GM18519 (cell line): Measurements from ENCODE around the gene FOXD2.
A peak's percentile ranks its signal among the peaks of the same experiment; 100 is the strongest.

ENCODE experiments used
- ATAC-seq: cut with Tn5 transposase; IDR thresholded peaks from one replicate; pipeline ENCODE4 v1.9.1; 2021; ENCODE audit warnings: mild to moderate bottlenecking, moderate library complexity; ENCODE audit not compliant: unreplicated experiment, low FRiP score

The FOXD2 gene

DNA sequence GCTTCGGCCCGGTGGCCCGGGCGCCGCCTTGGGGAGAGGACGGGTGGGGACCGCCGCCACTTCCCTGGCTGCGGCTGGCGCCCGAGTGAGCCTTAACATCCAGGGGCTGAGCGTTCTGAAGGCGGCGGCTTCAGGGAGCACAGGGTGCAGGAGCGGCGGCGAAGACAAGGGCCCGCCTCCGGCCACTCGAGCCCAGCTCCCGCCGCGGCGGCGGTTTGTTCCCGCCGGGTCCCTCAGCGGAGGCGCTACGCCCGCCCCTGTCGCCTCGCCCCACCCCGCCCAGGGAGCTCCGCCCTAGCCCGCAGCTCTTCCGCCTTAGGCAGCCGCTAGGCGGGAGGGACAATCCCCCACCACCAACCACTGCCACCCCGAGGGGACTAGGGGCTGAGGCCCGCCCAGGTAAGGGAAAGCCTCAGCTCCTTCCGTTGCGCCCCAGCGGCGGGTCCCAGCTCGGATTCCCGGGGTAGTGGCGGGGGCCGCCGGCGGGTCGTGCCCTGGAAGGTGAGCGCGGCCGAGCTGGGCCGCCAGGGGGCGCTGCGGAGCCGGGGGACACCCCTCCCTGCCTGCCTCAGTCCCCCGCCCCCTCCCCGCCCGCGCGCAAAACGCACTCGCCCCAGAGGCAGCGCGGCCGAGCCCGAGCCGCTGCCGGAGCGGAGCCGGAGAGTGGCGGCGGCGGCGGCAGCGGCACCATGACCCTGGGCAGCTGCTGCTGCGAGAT is at the start of gene FOXD2:
Gene FOXD2 (plus strand): TSS at position 598 of the 718 bp plus-strand sequence. CDS start 92 bp downstream, at position 690.
- peak; percentile 71 for ATAC-seq

DNA sequence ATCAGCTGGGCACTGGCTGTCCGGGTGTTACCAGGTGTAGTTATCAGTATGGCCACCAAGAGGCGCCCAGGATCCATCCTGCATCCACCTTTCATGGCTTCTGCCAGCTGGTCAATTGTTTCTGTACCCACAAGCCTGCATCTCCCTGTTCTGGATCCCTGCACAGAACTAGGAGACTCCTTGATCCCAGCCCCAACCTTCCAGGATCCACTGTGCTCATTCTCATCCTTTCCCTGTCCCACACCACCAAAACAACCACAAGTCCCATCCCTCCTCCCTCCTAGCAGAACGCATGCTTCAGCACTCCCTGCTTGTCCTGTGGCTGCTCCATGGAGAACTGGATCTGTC is 49.0 kb upstream of the FOXD2 start:
- ATAC-seq = peak; percentile 45

DNA sequence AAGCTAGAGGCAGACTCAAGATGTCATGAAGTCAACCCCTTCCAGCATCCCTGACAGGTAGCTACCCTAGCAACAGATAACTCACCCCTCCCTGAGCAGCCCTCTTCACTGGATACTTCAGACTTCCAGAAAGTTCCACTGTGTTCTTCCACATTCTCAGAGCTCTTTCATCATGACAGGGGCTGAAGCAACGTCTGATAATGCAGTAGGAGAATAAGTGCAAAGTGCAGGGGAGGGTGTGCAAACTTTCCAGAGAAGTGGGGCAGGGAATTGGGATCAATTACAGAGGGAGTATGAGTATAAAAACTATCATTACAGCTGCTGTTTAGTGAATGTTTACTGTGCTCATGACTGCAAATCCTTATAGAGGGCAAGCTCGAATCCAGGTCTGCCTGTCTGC is 48.1 kb upstream of the FOXD2 start:
- no peak for ATAC-seq

DNA sequence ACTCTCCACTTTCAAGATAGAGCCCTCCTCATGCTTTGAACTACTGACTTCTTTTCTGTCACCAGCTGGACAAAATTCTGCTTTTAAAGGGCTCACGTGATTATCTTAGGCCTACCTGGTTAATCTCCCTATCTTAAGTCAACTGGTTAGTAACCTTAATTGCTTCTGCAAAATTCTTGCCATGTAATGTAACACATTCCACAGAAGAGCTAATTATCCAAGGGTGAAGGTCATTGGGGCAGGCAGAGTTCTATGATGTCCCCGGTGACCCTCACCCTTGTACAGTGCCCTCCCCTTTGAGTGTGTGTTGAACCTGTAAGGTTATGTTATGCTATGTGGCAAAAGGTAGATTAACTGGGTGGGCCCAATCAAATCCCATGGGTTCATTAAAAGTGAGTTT is 47.0 kb upstream of the FOXD2 start:
- ATAC-seq = no peak

DNA sequence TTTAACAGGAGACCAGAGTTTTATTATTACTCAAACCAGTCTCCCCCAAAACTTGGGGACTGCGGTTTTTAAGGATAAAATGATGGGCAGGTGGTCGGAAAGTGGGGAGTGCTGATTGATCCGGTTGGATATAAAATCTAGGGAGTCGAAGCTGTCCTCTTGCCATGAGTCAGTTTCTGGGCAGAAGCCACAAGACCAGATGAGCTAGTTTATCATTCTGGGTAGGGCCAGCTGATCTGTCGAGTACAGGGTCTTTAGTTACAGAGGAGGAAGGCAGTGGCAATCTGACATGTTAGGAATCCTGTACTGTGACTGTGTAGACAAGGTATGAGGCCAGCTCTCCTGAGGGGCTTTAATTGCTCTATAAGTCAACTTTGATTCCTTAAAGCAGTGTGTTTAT is 44.7 kb upstream of the FOXD2 start:
- ATAC-seq = no peak

DNA sequence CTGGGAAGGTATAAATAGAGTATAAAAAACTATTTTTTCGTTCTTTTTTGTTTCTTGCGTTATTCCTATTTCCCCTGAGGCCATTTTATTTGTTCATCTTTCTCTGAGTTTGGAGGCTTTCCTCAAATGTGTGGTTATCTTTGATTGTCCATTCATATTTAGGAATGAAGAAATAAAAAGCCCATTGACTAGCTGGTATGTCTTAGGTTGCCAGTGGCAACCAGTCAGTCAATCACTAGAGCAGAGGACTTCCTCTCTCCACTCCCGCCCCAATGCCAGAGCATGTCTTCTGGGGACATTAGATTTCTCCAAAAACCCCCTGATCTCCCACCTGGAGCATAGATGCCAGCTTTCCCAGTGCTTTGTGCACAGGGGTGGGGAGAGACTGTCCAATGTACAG is 42.4 kb upstream of the FOXD2 start:
- no peak for ATAC-seq

DNA sequence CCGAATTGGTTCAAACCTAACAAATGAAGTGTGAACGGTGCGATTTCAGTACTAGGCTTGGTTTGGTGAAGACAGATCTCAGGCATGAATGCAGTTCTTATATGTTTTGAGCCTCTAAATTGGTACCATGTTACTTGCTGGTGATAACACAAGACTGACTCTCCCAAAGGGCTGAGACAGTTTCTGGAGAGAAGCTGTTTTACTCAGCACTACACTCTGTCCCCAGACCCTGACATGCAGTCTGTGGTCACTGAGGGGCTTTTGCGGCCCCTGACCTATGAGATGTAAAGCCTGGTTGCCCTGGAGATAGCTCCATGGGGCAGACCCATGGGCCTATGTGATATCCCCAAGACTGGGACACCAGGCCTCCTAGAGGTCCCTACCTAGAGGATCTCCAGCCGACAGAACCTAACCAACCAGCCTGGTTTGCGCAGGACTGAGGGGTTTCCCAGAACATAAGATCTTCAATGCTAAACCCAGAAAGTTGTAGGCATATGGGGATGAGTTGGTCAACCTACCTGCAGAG is 41.1 kb upstream of the FOXD2 start:
- ATAC-seq = no peak

DNA sequence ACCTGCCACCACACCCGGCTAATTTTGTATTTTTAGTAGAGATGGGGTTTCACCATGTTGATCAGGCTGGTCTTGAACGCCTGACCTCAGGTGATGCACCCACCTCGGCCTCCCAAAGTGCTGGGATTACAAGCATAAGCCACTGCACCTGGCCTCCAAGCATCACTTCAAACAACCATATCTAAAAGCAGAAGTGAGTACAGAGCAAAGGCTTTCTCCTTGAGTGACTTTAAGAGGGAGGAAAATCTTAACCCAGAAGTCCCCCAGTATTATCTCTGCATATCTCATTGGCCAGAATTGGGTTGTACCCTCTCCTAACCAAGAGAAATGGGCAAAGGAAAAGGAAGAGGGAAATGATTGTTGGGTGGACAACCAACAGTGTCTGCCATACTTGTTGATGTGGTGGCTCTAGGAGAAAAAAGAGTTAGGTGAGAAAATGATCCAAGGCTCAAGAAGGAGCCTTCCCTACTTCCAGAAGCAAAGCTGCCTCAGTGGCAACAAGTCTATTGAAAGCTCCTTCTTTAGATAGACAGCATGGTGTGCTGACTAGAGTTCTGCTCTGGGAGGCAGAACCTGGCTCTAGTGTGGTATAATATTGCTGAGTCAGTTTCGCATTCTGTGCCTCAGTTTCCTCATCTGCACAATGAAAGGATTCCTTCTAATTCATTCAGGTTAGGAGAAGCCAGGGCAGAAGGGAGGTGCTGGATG is 38.6 kb upstream of the FOXD2 start:
- no peak for ATAC-seq

DNA sequence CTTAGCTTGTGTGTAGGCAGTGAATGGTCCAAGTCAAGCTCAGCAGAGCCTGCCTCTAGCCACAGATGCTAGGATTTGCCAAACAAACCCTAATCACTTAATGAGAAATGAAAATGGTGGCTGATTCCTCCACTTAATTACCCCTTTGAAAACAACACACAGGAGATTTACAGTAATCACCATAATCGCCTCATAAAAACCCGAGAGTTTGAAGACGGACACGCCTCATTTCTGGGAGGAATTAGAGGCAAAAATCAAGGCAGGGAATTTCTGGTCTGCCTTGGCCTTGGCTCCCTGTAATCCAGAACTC is 38.0 kb upstream of the FOXD2 start:
- ATAC-seq = no peak

DNA sequence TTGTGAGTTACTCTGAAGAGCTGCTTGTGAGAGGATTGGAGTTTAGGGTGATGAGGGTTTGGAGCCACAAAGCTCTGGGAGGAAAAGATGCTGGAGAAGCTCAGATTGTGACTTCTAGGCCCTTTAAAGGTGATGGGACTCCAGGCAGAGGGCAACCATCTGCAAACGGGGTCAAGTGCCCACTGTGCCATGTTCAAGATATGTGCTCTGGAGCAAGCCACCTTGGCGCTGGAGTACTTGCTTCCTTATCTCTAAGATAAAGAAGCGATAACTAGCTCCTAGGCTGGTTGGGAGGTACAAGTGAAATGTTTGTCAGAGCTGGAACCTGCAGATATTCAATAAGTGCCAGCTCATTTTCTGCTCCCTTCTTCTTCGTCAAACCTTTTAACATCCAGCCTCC is 36.1 kb upstream of the FOXD2 start:
- ATAC-seq = no peak

DNA sequence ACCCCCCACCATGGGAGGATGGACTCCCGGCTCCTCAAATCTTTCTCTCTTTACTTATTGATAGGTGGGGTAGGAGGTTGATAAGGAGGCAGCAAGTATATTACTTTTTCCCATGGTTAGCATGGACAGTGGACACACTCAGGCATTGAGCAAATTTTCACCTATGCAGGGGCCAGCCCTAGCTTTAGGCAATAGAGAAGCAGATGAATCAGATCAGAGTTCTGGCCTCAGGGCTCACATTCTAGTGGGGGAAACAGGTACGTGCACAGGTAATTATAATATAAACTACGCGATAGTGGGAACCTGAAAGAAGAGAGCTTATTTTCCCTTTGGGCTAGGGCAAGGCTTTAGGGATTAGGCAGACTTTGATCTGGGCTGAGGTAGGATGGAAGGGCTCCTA is 35.3 kb upstream of the FOXD2 start:
- no peak for ATAC-seq

DNA sequence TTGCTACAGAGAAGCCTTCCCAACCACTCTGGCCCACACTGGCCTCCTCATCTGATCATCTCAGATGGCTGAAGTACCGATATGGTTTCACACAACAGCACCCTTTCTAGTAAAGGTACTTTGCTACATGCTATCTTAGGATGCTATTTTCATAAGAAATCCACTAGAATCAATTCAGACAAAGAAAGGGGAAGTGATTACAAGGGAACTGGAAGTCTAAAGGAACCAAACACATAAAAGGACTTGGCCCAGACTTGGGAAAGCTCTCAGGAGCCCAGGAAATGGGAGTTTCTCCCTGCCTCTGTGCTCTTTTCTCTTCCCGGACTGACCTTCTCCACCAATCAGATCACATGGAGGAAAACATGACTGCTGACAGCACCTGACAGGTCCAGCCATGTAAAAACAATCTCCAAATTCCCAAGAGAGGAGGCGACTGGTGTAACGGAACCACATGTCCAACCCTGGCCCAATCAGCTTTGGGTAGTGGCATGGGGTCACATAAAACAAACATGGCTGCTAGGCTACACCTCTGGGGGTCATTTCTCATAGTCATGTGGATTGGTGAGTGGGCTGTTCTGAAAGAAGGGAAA is 34.4 kb upstream of the FOXD2 start:
- ATAC-seq = no peak

DNA sequence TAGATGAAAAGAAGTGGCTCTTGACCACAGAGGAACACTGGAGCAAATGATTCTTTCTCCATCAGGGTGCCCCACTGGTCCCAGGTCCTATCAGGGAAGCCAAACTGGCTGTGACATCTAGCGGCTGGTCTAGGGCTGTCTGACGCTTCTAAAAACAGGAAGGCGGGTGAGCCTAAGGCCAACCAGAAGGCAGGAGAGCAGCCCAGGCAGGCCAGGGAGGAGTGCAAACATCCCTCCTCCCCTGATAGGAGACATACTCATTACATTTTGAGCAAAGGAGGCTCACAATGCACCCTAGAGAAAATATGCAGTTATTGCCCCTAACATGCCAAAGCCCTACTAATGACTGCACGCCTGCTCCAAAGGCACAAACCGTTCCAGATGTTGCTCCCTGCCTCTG is 32.1 kb upstream of the FOXD2 start:
- no peak for ATAC-seq

DNA sequence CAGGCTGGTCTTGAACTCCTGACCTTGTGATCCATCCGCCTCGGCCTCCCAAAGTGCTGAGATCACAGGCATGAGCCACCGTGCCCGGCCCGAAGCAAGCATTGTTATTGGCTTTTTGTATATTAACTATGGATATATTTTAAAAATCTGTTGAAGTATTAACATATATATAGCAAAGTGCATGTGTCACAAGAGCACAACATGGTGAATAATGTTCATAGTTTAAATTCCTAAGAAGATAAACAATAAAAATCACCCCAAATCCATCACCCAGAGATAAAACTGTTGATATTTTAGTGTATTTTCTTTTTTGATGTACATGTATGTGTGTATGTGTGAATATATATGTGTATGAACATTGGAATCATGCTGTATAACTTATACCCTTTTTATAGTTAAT is 30.9 kb upstream of the FOXD2 start:
- ATAC-seq = no peak

DNA sequence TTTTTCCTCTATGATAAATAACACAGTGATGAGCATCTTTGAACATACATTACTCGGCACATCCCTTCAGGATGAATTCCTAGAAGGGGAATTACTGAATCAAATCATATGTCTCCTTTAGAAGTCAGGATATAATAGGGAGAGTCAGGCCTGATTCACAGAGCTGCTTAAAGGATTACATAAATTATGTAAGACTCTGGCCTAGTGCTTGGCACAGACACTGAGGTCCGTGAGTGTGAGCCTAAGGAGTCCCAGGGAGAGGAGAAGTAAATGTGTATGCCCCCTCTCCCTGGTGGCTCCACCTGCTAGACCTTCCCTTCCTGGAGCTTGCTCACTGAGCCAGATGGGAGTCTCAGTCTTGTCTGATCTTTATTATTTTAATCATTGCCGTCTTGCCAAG is 30.4 kb upstream of the FOXD2 start:
- ATAC-seq = no peak

DNA sequence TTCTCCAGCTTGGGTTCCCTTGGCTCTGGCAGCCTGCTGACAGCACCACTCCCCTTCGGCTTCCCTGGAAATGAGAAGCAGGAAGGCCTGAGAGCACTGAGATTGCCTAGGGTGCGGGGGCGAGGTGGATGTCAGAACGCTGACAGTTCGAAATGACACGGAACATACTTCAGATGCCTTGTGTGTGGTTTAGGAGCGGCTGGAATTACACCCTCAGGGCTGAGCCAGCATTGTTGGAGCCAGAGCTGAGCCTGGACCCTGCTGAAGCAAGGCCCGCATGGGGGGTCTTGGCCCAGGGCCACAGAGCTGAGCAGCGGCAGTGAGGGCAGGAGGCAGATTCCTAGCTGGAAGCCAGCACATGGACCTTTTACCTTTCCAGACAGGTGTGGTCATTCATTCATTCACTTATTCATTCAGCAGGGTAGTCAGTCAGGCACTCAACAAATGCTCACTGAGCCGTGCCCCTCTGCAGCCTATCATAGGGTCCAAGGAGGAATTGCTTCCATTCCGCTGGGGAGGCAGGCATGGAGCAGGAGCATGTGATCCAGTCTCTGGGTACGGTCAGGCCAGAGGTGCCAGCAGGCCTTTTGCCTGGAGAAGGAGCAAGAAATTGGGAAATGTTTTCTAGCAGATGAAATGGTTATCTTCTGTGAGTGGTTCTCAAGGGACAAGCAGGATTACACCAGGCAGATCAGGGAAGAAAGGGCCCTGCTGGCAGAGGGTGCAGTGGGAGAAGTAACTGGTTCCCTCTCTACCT is 28.4 kb upstream of the FOXD2 start:
- ATAC-seq = no peak

DNA sequence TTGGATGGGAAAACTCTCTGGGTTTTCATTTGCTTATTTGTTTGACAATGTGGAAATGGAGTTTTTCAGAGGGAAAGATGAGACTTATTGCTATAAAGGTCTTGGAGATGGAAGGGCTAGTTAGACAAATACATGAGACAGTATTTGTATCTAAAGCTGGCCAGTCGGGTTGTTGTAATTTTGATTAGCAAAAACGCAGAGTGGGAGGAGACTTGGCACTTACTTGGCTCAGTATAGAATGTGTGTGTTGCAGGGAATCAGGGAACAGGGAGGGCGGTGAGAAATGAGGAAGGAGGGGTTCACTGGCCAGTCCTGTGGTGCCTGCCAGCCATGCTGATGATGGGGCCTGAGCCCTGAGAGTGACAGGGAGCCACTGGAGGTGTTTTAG is 27.8 kb upstream of the FOXD2 start:
- ATAC-seq = no peak

DNA sequence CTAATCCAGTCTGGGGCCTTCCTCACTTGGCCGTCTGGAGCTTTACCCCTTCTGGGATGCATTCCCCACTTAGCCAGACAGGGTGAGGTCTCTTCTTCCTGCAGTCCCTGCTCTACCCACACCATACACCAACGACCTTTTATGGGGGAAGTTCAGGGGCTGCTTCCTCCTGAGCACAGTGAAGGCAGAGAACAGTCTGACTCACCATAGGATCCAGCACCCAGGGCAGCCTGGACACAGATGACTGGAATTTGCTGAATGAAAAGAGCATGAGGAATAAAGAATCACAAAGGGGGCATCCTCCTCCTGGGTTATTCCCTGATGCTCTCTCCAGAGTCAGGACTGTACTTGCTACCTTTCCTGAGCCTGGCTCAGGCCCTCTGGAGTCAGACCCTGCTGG is 26.4 kb upstream of the FOXD2 start:
- no peak for ATAC-seq

DNA sequence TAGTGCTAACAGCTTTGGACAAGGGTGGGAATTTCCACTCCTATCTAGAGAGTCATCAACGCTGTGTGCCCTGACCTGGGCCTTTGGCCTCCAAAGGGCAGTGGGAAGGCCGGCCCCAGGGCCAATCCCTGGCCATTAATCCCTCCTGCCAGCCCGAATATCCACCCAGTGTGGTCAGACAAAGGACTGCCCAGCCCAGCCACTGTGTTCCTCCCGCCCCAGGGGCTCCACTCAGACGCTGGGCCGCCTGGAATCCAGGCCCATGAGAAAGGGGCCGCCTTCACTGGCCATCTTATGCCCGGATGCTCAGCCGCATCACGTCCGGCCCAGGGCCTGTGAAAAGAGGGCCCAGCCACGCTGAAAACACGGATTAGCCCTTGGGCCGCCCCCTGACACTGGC is 25.4 kb upstream of the FOXD2 start:
- no peak for ATAC-seq

DNA sequence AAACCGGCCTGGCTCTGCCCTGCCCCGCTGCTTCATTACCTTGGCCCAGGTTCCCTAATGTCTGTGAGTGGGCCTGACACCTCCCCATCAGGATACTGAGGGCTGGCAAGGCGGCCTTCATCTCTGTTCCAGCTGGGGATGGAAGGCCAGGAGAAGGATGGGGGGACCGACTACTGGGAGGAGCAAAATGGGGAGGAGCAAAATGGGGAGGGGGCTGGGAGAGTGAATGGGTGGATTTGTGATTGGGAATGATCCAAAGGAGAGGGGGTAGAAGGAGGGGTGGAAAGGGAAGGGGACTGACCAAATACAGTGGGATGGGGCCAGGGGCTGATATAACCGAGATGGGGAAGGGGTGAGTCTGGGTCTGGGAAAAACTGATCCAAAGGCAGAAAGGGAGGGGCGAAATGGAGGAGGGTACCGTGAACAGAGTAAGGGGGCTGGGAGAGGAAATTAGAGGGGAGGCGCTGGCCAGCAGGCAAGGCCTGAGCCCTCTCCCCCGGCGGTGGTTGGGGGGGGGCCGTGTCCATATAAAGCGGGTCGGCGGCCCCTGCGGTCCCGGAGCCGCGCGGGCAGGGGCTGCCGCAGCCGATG is 22.0 kb upstream of the FOXD2 start, which contains the start of gene FOXE3:
Gene FOXE3 (plus strand): TSS at position 558 of the 591 bp plus-strand sequence. CDS start 31 bp downstream, at position 589.
- ATAC-seq = no peak
